Uterus (tissue), 2 donors: ENCODE results near the gene MOSPD3.

Experiments used
- POLR2A ChIP-seq, 2 donors: fragments of 450-650 bp; IDR thresholded peaks; one replicate each; pipeline ENCODE4 v1.6.1; 2016; ENCODE audit warnings: antibody characterized with exemption in 2 of 2, mild to moderate bottlenecking in 1 of 2, moderate library complexity in 1 of 2
- TF ChIP-seq, protein P1 (sequence below), 4 experiments: fragments of 200-600 bp in 2 of 4; fragments of 450-650 bp in 2 of 4; sonication (generic) in 2 of 4; IDR thresholded peaks; one replicate each; pipeline ENCODE4 v1.5.1; 2016 to 2019; ENCODE audit warnings: antibody characterized with exemption in 4 of 4, mild to moderate bottlenecking in 2 of 4, moderate library complexity in 1 of 4

DNA sequence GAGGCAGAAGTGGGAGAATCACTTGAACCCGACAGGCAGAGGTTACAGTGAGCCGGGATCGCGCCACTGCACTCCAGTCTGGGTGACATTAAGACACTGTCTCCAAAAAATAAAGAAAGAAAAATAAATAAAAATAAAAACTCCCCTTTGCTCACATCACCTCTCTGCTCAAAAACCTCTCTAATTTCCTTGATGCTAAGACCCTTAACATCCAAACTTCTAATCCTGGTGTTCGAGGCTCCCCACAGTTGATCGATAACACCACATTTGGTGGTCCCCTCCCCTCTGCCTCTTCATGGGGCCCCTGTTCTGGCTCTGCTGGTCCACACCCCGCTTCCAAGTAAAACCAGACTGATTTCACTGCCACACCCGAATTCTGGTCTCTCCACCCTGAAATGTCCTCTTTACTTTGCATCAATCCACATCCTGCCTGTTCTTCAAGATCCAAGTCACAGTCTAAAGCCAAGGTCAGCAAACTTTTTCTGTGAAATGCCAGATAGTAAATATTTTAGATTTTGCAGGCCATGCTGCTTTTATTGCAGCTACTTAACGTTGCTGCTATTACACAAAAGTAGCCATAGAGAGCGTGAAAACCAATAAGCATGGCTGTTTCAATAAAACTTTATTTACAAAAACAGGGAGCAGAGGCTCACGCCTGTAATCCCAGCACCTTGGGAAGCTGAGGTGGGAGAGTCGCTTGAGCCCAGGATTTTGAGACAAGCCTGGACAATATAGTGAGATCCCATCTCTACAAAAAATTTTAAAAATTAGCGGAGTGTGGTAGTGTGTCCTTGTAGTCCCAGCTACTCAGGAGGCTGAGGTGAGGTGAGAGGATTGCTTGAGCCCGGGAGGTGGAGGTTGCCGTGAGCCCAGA lies 11.8 kb downstream of the MOSPD3 start:
- TF ChIP-seq, protein P1, sequence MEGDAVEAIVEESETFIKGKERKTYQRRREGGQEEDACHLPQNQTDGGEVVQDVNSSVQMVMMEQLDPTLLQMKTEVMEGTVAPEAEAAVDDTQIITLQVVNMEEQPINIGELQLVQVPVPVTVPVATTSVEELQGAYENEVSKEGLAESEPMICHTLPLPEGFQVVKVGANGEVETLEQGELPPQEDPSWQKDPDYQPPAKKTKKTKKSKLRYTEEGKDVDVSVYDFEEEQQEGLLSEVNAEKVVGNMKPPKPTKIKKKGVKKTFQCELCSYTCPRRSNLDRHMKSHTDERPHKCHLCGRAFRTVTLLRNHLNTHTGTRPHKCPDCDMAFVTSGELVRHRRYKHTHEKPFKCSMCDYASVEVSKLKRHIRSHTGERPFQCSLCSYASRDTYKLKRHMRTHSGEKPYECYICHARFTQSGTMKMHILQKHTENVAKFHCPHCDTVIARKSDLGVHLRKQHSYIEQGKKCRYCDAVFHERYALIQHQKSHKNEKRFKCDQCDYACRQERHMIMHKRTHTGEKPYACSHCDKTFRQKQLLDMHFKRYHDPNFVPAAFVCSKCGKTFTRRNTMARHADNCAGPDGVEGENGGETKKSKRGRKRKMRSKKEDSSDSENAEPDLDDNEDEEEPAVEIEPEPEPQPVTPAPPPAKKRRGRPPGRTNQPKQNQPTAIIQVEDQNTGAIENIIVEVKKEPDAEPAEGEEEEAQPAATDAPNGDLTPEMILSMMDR (IDR thresholded peaks at IDR 0.05), result no peak
- no peak for TF ChIP-seq POLR2A (IDR thresholded peaks at IDR 0.05)
